ENCODE results near the gene SLIT3. TPM values are rescaled to one million over a fixed set of nuclear protein-coding genes. Genes with fewer than 3 reads are reported as not detected.

Gene SLIT3
- total RNA-seq, 1 donor from 2014 or later: 16.6 TPM

DNA sequence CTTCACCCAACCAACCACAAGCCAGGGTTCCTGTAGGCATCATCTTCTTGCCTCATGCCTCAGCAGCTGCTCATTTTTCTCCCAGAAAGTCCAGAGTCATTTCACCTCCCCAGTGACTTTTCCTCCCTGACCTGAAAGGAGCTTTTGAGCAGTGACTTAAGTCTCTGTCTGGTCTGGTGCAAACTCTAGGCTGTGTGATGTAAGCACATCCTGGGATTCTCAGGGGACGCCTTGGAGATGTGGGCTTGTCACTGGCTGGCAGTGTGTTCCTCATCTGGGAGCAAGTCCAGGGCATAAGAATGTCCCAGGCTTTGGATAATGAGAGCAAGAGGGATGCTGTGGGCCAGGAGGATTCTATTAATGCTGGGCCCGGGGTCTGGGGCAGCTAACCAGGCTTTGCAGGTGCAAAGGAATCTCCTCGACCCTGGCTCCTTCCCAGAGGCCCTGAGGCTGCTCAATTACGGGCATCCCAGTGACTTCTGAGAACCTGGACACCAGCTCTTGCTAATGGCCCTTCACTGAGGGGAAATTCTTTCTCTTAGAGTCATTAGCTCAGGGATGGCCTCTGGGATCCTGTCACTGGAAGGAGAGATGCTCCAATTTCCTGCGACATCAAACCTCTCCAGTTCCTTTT is 510.8 kb downstream of the SLIT3 start:
- no peak for DNase-seq (ENCODE audit: low spot score)
- intact Hi-C loops (cut with DNase I): no loop called here

- DNase-seq (ENCODE audit: low spot score): no peak
- intact Hi-C loops (cut with DNase I): no loop called here
Measured at GRCh38 chr5:168788786-168789185, 512.2 kb downstream of the SLIT3 start.

- intact Hi-C loops (cut with DNase I): no loop called here
Measured at GRCh38 chr5:168788107-168788506, 512.8 kb downstream of the SLIT3 start.

DNA sequence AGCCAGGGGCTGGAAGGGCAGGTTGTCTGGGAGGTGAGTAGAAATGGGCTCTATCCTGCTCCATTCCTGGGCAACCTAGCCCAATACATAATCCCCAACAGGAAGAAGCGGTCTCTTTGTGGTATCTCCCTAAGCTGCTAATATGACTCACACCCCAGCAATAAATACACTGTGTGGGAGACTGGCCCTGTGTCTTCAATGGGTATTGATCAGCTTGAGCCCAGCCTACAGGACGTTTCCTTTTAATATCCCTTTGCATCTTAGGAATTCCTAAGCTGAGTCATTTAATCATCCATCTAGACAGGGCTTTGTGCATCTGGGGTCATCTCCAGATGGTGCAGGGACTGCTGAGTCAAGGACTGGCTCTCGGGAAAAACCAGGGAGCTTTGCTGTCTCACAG is 514.8 kb downstream of the SLIT3 start:
- intact Hi-C loops (cut with DNase I): no loop called here
- DNase-seq (ENCODE audit: low spot score): no peak

More at GRCh38 chr5:168788107-168788506, 512.8 kb downstream of the SLIT3 start:
- DNase-seq (ENCODE audit: low spot score): no peak

GRCh38 chr5:168784454-168784853 is 516.5 kb downstream of the SLIT3 start:
- intact Hi-C loops (cut with DNase I): no loop called here
- no peak for DNase-seq (ENCODE audit: low spot score)

GRCh38 chr5:168781941-168782571 is 518.9 kb downstream of the SLIT3 start:
- no peak for DNase-seq (ENCODE audit: low spot score)
- intact Hi-C loops (cut with DNase I): no loop called here

GRCh38 chr5:168780888-168781287 is 520.1 kb downstream of the SLIT3 start:
- intact Hi-C loops (cut with DNase I): no loop called here
- DNase-seq (ENCODE audit: low spot score): no peak

GRCh38 chr5:168779333-168779732 is 521.6 kb downstream of the SLIT3 start:
- no peak for DNase-seq (ENCODE audit: low spot score)
- intact Hi-C loops (cut with DNase I): no loop called here

- DNase-seq (ENCODE audit: low spot score): no peak
- intact Hi-C loops (cut with DNase I): no loop called here
Measured at GRCh38 chr5:168778536-168778935, 522.4 kb downstream of the SLIT3 start.

DNA sequence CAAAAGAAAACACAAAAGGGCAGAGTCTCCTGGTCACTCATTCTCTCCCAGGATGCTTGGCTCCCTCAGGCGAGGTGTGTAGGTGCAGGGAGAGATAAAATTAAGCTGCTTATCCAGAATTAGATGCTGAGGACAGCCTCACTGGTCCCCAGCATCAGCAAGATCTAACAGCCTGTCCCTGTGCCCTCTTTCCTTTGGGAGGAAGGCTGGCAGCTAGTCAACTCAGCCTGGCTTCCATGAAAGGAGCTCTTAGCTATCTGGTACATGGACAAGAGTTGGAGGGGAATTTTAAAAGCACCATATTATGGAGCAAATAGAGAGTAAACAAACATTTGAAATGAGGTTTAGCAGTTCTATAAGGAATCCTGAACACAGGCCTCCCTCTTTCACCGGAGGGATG is 523.3 kb downstream of the SLIT3 start:
- no peak for DNase-seq (ENCODE audit: low spot score)
- intact Hi-C loops (cut with DNase I): no loop called here

- DNase-seq (ENCODE audit: low spot score): no peak
- intact Hi-C loops (cut with DNase I): no loop called here
Measured at GRCh38 chr5:168776070-168776469, 524.9 kb downstream of the SLIT3 start.

DNA sequence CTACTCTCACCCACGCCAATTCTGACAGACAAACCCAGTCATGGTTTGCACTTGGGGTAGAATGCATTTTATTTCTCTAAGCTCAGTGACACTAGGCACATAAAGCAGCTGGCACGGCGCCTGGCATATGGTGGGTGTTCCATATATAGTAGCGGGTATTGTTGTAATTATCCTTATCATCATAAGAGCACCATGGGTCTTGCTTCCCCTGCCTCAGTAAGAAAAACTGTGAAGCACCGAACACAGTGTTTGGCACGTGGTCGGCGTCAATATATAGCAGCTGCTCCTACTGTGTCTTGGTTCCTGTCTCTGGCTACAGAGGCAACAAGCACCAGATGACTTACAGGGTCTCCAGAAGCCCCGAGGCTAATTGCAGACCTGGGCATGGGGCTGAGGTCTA is 527.7 kb downstream of the SLIT3 start:
- intact Hi-C loops (cut with DNase I): no loop called here
- DNase-seq (ENCODE audit: low spot score): no peak

GRCh38 chr5:168772316-168772961 is 528.5 kb downstream of the SLIT3 start:
- intact Hi-C loops (cut with DNase I): no loop called here
- no peak for DNase-seq (ENCODE audit: low spot score)

- intact Hi-C loops (cut with DNase I): no loop called here
- DNase-seq (ENCODE audit: low spot score): no peak
Measured at GRCh38 chr5:168771678-168772077, 529.3 kb downstream of the SLIT3 start.

GRCh38 chr5:168770996-168771395 is 529.9 kb downstream of the SLIT3 start:
- intact Hi-C loops (cut with DNase I): no loop called here
- no peak for DNase-seq (ENCODE audit: low spot score)

DNA sequence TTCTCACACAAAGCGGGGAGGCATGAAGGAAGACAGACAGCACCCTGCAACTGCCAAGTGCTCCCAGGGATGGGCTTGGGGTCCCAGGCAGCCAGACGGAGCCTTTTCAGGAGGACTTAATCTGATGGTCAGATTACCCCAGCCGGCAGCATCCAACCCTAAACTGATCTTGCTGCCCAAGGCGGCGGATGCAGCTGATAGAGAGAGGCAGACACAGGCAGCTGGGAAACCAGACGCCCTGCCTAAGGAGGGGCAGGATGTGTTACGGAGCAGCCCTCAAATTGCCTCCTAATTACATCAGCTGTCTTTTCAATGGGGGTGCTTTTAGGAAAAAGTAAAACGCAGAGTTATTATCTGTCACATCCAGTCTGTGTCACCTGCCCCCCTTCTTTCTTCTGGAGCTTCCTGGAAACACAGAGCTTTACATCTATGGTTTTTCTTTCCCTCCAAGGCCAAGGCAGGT is 530.9 kb downstream of the SLIT3 start:
- DNase-seq (ENCODE audit: low spot score): no peak
- intact Hi-C loops (cut with DNase I): no loop called here

DNA sequence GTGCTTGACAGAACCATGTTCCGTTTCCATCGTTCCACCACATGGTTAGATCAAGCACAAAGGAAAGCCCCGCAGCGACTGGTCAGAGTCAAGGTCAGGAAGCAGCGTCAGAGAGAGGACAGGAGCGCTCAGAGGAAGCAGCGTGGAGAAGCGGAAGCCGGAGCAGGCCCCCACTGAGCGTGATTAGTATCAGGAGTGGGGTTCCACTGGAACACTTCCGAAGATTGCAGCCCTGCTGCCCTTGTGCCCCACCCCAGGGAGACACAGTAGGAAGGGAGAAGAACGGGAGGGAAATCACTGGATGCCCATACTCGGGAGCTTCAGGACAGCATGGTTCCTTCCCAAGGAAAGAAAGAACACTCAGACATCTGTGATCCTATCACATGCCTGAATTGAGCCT is 532.8 kb downstream of the SLIT3 start:
- no peak for DNase-seq (ENCODE audit: low spot score)
- intact Hi-C loops (cut with DNase I): no loop called here

DNA sequence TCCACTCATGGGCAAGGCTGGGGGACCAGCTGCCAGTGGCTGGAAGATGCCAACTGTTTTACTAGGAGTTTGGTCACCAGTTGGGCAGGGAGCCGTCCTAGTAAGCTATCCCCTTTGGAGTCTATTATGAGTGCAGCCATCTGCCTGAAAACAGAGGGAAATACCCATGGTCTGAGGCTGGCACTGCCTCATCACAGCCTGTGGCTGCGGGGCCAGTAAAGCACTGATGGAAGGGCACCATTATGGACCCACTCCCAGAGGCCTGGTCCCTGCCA is 534.6 kb downstream of the SLIT3 start:
- no peak for DNase-seq (ENCODE audit: low spot score)
- intact Hi-C loops (cut with DNase I): no loop called here

DNA sequence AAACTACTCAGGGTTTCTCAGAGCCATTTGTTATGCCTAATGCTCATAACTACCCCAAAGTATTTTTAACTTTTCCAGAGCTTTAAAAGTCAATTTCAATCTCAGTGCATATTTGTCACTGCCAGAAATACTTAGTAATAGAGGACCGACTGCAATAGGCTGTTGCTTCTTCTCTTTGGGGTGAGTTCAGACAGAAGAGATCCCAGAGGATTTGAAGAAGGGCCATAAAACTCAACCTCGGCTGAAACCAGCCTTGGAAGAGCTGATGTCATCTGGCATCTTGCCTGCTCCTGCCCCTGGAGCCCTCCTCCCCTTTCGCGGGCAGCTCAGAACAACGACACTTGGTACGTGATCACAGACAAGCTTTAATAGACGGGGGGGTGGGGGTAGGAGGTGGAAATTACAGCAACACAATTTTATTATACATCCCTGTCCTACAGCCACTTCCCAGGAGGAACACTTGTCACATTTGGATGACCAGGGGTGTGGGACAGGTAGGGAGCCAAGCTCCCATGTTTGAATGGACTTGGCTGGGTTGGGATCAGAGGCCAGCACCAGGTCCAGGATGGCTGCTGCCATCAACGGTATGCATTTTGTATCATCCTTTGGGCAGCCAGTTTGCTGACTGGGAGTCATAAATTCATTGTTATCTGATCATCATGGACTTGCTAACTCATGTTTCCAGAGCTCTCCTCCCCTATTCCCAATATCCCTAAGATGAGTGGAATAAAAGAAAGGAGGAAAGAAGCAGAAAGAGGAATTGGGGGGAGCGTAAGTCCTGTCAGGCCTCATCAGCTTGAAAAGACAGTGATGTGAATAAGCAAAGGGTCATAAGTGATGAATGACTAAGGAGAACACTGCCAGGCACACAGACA is 535.2 kb downstream of the SLIT3 start:
- intact Hi-C loops (cut with DNase I): no loop called here

GRCh38 chr5:168765086-168765550 is 535.8 kb downstream of the SLIT3 start:
- DNase-seq (ENCODE audit: low spot score): no peak
- intact Hi-C loops (cut with DNase I): no loop called here

More for the DNA sequence above, 535.2 kb downstream of the SLIT3 start:
- DNase-seq (ENCODE audit: low spot score): no peak

All from cardiac septum (tissue), 1 donor.